K562 (cell line): ENCODE data around the gene JMY. TPM values are rescaled to one million over a fixed set of nuclear protein-coding genes. Genes with fewer than 3 reads are reported as not detected.

Experiments used
- BRCA1 ChIP-seq, 2 experiments: fragments of 450-650 bp in 1 of 2; sonication (generic) in 1 of 2; formaldehyde crosslinking in 1 of 2; IDR thresholded peaks; 2 replicates each; pipeline versions ENCODE4 v1.5.0 to v1.6.1; 2017 to 2020; ENCODE audit warnings: mild to moderate bottlenecking in 1 of 2, missing genetic modification reagents in 1 of 2
- CBFB ChIP-seq: sonication (generic); formaldehyde crosslinking; IDR thresholded peaks from 2 replicates; pipeline ENCODE4 v1.4.0; 2020; ENCODE audit warnings: mild to moderate bottlenecking, missing genetic modification reagents
- FOSL1 ChIP-seq: fragments of 200-800 bp; sonication (Bioruptor generic); conservative IDR thresholded peaks from 2 replicates; pipeline ENCODE4 v1.6.1; 2016; ENCODE audit warnings: missing genetic modification characterization, missing compliant biosample characterization
- GATA2 ChIP-seq: sonication (generic); formaldehyde crosslinking; IDR thresholded peaks from 2 replicates; pipeline ENCODE4 v1.4.0; 2020; ENCODE audit warnings: mild to moderate bottlenecking, missing genetic modification reagents
- HNRNPL ChIP-seq: fragments of 200-400 bp; formaldehyde crosslinking; IDR thresholded peaks from 2 replicates; pipeline ENCODE4 v1.6.1; 2017; ENCODE audit warnings: low read depth, mild to moderate bottlenecking, low read length
- L3MBTL2 ChIP-seq: fragments of 450-650 bp; IDR thresholded peaks from 2 replicates; pipeline ENCODE4 v1.6.1; 2016; ENCODE audit warnings: mild to moderate bottlenecking, moderate library complexity
- NCOA4 ChIP-seq: fragments of 450-650 bp; IDR thresholded peaks from 2 replicates; pipeline ENCODE4 v1.6.1; 2018; ENCODE audit warnings: mild to moderate bottlenecking; ENCODE audit not compliant: partially characterized antibody
- NFE2 ChIP-seq: IDR thresholded peaks from 2 replicates; pipeline ENCODE4 v1.6.1; 2014; ENCODE audit warnings: antibody characterized with exemption, low read depth
- OTX1 ChIP-seq: fragments of 450-650 bp; formaldehyde crosslinking; IDR thresholded peaks from 2 replicates; pipeline ENCODE4 v1.4.0; 2022; ENCODE audit warnings: mild to moderate bottlenecking
- PHB2 ChIP-seq: fragments of 450-650 bp; IDR thresholded peaks from 2 replicates; pipeline ENCODE4 v1.6.1; 2017; ENCODE audit warnings: low read depth
- PTRF ChIP-seq: fragments of 450-650 bp; IDR thresholded peaks from 2 replicates; pipeline ENCODE4 v1.6.1; 2016; ENCODE audit warnings: mild to moderate bottlenecking, missing genetic modification characterization, missing compliant biosample characterization
- RNF2 ChIP-seq: sonication (generic); IDR thresholded peaks from 2 replicates; pipeline ENCODE4 v1.6.1; 2016
- SIN3B ChIP-seq: fragments of 450-650 bp; IDR thresholded peaks from 2 replicates; pipeline ENCODE4 v1.6.1; 2017; ENCODE audit warnings: low read depth, mild to moderate bottlenecking, moderate library complexity
- SRSF1 ChIP-seq: fragments of 200-400 bp; formaldehyde crosslinking; IDR thresholded peaks from 2 replicates; pipeline ENCODE4 v1.6.1; 2017; ENCODE audit warnings: mild to moderate bottlenecking, low read depth, low read length, moderate library complexity
- STAT5A ChIP-seq: IDR thresholded peaks from 2 replicates; pipeline ENCODE4 v1.6.1; 2012; ENCODE audit warnings: low read length, inconsistent platforms, borderline replicate concordance
- TAF7 ChIP-seq: fragments of 450-650 bp; IDR thresholded peaks from 2 replicates; pipeline ENCODE4 v1.6.1; 2016; ENCODE audit warnings: missing genetic modification characterization, missing compliant biosample characterization
- TFAM ChIP-seq: fragments of 250-450 bp; sonication (Bioruptor Pico); conservative IDR thresholded peaks from 2 replicates; pipeline ENCODE4 v1.5.0; 2021; ENCODE audit warnings: mild to moderate bottlenecking, moderate library complexity
- ZEB2 ChIP-seq: fragments of 450-650 bp; IDR thresholded peaks from 2 replicates; pipeline ENCODE4 v1.6.1; 2016
- ZNF143 ChIP-seq: sonication (generic); formaldehyde crosslinking; IDR thresholded peaks from 2 replicates; pipeline ENCODE4 v1.9.0; 2022; ENCODE audit warnings: mild to moderate bottlenecking, missing genetic modification reagents
- ZNF57 ChIP-seq: fragments of 450-650 bp; formaldehyde crosslinking; IDR thresholded peaks from 2 replicates; pipeline ENCODE4 v1.4.0; 2020; ENCODE audit warnings: mild to moderate bottlenecking, moderate library complexity
- polyA plus RNA-seq, 8 experiments: library from polyadenylated mRNA; depleted of rRNA in 4 of 8; stranded (reverse) in 5 of 8; unstranded in 3 of 8; fragments of >200 nt; fragmentation: Nextera tagmentation in 2 of 8; fragmentation: Illumina TruSeq in 1 of 8; extraction: Ambion mirVana in 2 of 8; extraction: Trizol in 1 of 8; gene quantifications; 2 replicates each; pipeline versions ENCODE4 v1.2.1 to v1.2.3, GENCODE V29; 2011 to 2014; ENCODE audit warnings: inconsistent platforms in 1 of 8, missing spikeins in 1 of 8
- total RNA-seq, 7 experiments: library from RNA; depleted of rRNA in 6 of 7; stranded (reverse); fragments of >200 nt in 6 of 7; fragmentation: Illumina TruSeq in 2 of 7; extraction: Trizol in 2 of 7; gene quantifications; 2 replicates each; pipeline versions ENCODE4 v1.2.1 to v1.2.3, GENCODE V29; 2011 to 2021; ENCODE audit warnings: low replicate concordance in 1 of 7
- TF ChIP-seq, protein P1 (sequence below): fragments of 450-650 bp; formaldehyde crosslinking; IDR thresholded peaks from 2 replicates; pipeline ENCODE4 v1.4.0; 2020; ENCODE audit warnings: mild to moderate bottlenecking, moderate library complexity
- TF ChIP-seq, protein P2 (sequence below): fragments of 250-450 bp; sonication (Bioruptor Pico); IDR thresholded peaks from 2 replicates; pipeline ENCODE4 v1.4.0; 2020; ENCODE audit warnings: mild to moderate bottlenecking, moderate library complexity, borderline replicate concordance
- TF ChIP-seq, protein P3 (sequence below): sonication (generic); formaldehyde crosslinking; IDR thresholded peaks from 2 replicates; pipeline ENCODE4 v1.8.1; 2023; ENCODE audit warnings: mild to moderate bottlenecking, missing genetic modification reagents
- TF ChIP-seq, protein P4 (sequence below): sonication (generic); formaldehyde crosslinking; IDR thresholded peaks from 2 replicates; pipeline ENCODE4 v1.8.0; 2022; ENCODE audit warnings: mild to moderate bottlenecking, low read depth, missing genetic modification reagents
- TF ChIP-seq, protein P5 (sequence below): sonication (generic); formaldehyde crosslinking; IDR thresholded peaks from 2 replicates; pipeline ENCODE4 v1.9.0; 2022; ENCODE audit warnings: mild to moderate bottlenecking, missing genetic modification reagents

JMY gene
- total and polyA plus RNA-seq, 9 of the 15 experiments (the other 6 are each of a cell fraction or from before 2014, with no cell fraction given) = 1.1 to 5.5 (median 3.7) TPM

DNA sequence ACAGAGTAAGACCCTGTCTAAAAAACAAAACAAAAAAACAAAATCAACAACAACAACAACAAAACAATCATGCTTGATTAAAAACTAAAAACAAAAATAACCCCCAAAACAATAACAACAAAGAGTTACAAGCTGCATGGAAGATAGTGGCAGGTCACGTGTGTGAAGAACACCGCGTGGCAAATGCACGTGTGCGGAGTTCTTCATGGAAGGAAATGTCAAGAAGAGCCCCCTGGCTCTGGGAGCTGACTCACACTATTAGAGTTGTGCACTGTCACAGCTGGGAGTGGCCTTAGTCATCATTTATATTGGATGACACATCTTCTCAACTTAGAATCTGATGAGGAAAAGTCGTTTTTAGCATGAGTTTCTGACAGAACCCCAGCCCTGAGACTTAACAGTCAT is 110.5 kb downstream of the JMY start (continued):
- TF ChIP-seq HNRNPL (no peak), CBFB (no peak), PTRF (no peak), FOSL1 (tag) (peak; percentile 92), SRSF1 (no peak), SIN3B (no peak), GATA2 (CRISPR knock-in tag) (no peak), PHB2 (no peak), TAF7 (tag) (no peak), ZEB2 (no peak), NCOA4 (no peak), NFE2 (peak; percentile 83), BRCA1 (IDR thresholded peaks at IDR 0.05) (no peak), BRCA1 (CRISPR knock-in tag; IDR thresholded peaks at IDR 0.05) (no peak), OTX1 (no peak), ZNF57 (CRISPR knock-in tag) (no peak), ZNF143 (CRISPR knock-in tag) (no peak), TFAM (no peak), RNF2 (no peak), L3MBTL2 (peak; percentile 89), STAT5A (no peak)
- TF ChIP-seq, protein P1, sequence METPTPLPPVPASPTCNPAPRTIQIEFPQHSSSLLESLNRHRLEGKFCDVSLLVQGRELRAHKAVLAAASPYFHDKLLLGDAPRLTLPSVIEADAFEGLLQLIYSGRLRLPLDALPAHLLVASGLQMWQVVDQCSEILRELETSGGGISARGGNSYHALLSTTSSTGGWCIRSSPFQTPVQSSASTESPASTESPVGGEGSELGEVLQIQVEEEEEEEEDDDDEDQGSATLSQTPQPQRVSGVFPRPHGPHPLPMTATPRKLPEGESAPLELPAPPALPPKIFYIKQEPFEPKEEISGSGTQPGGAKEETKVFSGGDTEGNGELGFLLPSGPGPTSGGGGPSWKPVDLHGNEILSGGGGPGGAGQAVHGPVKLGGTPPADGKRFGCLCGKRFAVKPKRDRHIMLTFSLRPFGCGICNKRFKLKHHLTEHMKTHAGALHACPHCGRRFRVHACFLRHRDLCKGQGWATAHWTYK (CRISPR knock-in tag) = no peak
- TF ChIP-seq, protein P2, sequence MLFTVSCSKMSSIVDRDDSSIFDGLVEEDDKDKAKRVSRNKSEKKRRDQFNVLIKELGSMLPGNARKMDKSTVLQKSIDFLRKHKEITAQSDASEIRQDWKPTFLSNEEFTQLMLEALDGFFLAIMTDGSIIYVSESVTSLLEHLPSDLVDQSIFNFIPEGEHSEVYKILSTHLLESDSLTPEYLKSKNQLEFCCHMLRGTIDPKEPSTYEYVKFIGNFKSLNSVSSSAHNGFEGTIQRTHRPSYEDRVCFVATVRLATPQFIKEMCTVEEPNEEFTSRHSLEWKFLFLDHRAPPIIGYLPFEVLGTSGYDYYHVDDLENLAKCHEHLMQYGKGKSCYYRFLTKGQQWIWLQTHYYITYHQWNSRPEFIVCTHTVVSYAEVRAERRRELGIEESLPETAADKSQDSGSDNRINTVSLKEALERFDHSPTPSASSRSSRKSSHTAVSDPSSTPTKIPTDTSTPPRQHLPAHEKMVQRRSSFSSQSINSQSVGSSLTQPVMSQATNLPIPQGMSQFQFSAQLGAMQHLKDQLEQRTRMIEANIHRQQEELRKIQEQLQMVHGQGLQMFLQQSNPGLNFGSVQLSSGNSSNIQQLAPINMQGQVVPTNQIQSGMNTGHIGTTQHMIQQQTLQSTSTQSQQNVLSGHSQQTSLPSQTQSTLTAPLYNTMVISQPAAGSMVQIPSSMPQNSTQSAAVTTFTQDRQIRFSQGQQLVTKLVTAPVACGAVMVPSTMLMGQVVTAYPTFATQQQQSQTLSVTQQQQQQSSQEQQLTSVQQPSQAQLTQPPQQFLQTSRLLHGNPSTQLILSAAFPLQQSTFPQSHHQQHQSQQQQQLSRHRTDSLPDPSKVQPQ (CRISPR knock-in tag) = 0 out of 2 replicates have a peak, but pooled peaks have one; percentile 24
- TF ChIP-seq, protein P3, sequence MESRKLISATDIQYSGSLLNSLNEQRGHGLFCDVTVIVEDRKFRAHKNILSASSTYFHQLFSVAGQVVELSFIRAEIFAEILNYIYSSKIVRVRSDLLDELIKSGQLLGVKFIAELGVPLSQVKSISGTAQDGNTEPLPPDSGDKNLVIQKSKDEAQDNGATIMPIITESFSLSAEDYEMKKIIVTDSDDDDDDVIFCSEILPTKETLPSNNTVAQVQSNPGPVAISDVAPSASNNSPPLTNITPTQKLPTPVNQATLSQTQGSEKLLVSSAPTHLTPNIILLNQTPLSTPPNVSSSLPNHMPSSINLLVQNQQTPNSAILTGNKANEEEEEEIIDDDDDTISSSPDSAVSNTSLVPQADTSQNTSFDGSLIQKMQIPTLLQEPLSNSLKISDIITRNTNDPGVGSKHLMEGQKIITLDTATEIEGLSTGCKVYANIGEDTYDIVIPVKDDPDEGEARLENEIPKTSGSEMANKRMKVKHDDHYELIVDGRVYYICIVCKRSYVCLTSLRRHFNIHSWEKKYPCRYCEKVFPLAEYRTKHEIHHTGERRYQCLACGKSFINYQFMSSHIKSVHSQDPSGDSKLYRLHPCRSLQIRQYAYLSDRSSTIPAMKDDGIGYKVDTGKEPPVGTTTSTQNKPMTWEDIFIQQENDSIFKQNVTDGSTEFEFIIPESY = no peak
- TF ChIP-seq, protein P4, sequence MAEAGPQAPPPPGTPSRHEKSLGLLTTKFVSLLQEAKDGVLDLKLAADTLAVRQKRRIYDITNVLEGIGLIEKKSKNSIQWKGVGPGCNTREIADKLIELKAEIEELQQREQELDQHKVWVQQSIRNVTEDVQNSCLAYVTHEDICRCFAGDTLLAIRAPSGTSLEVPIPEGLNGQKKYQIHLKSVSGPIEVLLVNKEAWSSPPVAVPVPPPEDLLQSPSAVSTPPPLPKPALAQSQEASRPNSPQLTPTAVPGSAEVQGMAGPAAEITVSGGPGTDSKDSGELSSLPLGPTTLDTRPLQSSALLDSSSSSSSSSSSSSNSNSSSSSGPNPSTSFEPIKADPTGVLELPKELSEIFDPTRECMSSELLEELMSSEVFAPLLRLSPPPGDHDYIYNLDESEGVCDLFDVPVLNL (CRISPR knock-in tag) = no peak
- TF ChIP-seq, protein P5, sequence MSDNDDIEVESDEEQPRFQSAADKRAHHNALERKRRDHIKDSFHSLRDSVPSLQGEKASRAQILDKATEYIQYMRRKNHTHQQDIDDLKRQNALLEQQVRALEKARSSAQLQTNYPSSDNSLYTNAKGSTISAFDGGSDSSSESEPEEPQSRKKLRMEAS = peak; percentile 88
